Smooth muscle cell (in vitro differentiated cells): ENCODE data around the gene PHF11. TPM values are rescaled to one million over a fixed set of nuclear protein-coding genes. Genes with fewer than 3 reads are reported as not detected.

Experiments
- DNase-seq: peaks from one replicate; lab custom pipeline; 2025; ENCODE audit not compliant: unreplicated experiment; lab: John Stamatoyannopoulos, UW
- H2AFZ ChIP-seq: fragments of 200-600 bp; sonication (generic); 2 replicates; pipeline ENCODE4 v1.6.0; 2016; ENCODE audit warnings: antibody characterized with exemption, low read depth, mild to moderate bottlenecking
- H3F3A ChIP-seq: fragments of 200-600 bp; sonication (generic); 2 replicates; pipeline ENCODE4 v1.6.0; 2017; ENCODE audit warnings: antibody characterized with exemption, low read depth
- H3K27ac ChIP-seq: fragments of 200-600 bp; sonication (generic); 2 replicates; pipeline ENCODE4 v1.5.1; 2016; ENCODE audit warnings: low read depth, mild to moderate bottlenecking
- H3K27me3 ChIP-seq: fragments of 200-600 bp; sonication (generic); 2 replicates; pipeline ENCODE4 v1.6.1; 2016; ENCODE audit warnings: low read depth, mild to moderate bottlenecking
- H3K36me3 ChIP-seq: fragments of 200-600 bp; sonication (generic); 2 replicates; pipeline ENCODE4 v1.5.1; 2016; ENCODE audit warnings: low read depth
- H3K4me1 ChIP-seq: fragments of 200-600 bp; sonication (generic); 2 replicates; pipeline ENCODE4 v1.5.1; 2016; ENCODE audit warnings: low read depth
- H3K4me2 ChIP-seq: fragments of 200-600 bp; sonication (generic); 2 replicates; pipeline ENCODE4 v1.6.0; 2016; ENCODE audit warnings: mild to moderate bottlenecking
- H3K4me3 ChIP-seq: fragments of 200-600 bp; sonication (generic); 2 replicates; pipeline ENCODE4 v1.5.1; 2016; ENCODE audit warnings: mild to moderate bottlenecking
- H3K79me2 ChIP-seq: fragments of 200-600 bp; sonication (generic); 2 replicates; pipeline ENCODE4 v1.6.0; 2016; ENCODE audit warnings: low read depth, mild to moderate bottlenecking
- H3K9ac ChIP-seq: fragments of 200-600 bp; sonication (generic); 2 replicates; pipeline ENCODE4 v1.6.0; 2016; ENCODE audit warnings: low read depth
- H3K9me3 ChIP-seq: fragments of 200-600 bp; sonication (generic); replicated peaks from 2 replicates; pipeline ENCODE4 v1.5.1; 2016; ENCODE audit warnings: low read depth
- H4K20me1 ChIP-seq: fragments of 200-600 bp; sonication (generic); 2 replicates; pipeline ENCODE4 v1.6.0; 2016; ENCODE audit warnings: low read depth
- CTCF ChIP-seq: fragments of 200-600 bp; sonication (generic); IDR thresholded peaks from 2 replicates; pipeline ENCODE4 v1.5.1; 2017; ENCODE audit warnings: borderline replicate concordance, mild to moderate bottlenecking, antibody characterized with exemption; ENCODE audit not compliant: insufficient read depth, poor library complexity, severe bottlenecking
- WGBS: methylation state at CpG from one replicate; pipeline ENCODE4 v1.1.7; 2016; ENCODE audit warnings: low lambda C conversion rate; 5-methylcytosine and 5-hydroxymethylcytosine counted together
- polyA plus RNA-seq: library from polyadenylated mRNA; unstranded; fragments of >200 nt; fragmentation: Nextera tagmentation; extraction: Ambion mirVana; gene quantifications from 2 replicates; pipeline ENCODE4 v1.2.1, GENCODE V29; 2016
- total RNA-seq: library from RNA; depleted of rRNA; stranded (reverse); fragments of >200 nt; gene quantifications from 2 replicates; pipeline ENCODE4 v1.2.3, GENCODE V29; 2014

Gene PHF11
- total and polyA plus RNA-seq, 2 experiments from 2014 or later = 22.9 to 30.3 TPM

GRCh38 chr13:49450105-49450819, 45.5 kb upstream of the PHF11 start:
- no peak for TF ChIP-seq CTCF
- Histone ChIP-seq H3K27ac (no peak overlapping the region), H3K9ac (no peak overlapping the region), H3K4me1 (peaks cover under 1% of the 10 kb centered on the region), H3K9me3 (no peaks in the 10 kb centered on the region), H2AFZ (no peak overlapping the region), H3K79me2 (peaks cover 27% of the 10 kb centered on the region), H4K20me1 (no peaks in the 10 kb centered on the region), H3K4me2 (no peak overlapping the region), H3F3A (no peaks in the 10 kb centered on the region), H3K36me3 (no peaks in the 10 kb centered on the region), H3K27me3 (no peaks in the 10 kb centered on the region), H3K4me3 (no peak overlapping the region)
- DNase-seq = no peak
- 90% methylated on average over 3 of the region's 3 CpGs for WGBS

GRCh38 chr13:49452725-49453457, 42.9 kb upstream of the PHF11 start:
- no peaks in the 10 kb centered on the region for H3K4me1 ChIP-seq
- H3K27me3 ChIP-seq = no peaks in the 10 kb centered on the region
- H3K36me3 ChIP-seq = no peaks in the 10 kb centered on the region
- WGBS = 95% methylated on average over 8 of the region's 8 CpGs
- H4K20me1 ChIP-seq = no peaks in the 10 kb centered on the region
- no peak overlapping the region for H3K4me3 ChIP-seq
- no peak overlapping the region for H3K27ac ChIP-seq
- H2AFZ ChIP-seq = no peak overlapping the region
- H3K4me2 ChIP-seq = no peak overlapping the region
- no peak for TF ChIP-seq CTCF
- no peaks in the 10 kb centered on the region for H3F3A ChIP-seq
- DNase-seq = no peak
- no peak overlapping the region for H3K9ac ChIP-seq
- H3K79me2 ChIP-seq = peaks cover 6% of the 10 kb centered on the region
- no peaks in the 10 kb centered on the region for H3K9me3 ChIP-seq

GRCh38 chr13:49453465-49453864, 42.3 kb upstream of the PHF11 start:
- Histone ChIP-seq H3K9ac (no peak overlapping the region), H3K9me3 (no peaks in the 10 kb centered on the region), H3K4me1 (no peaks in the 10 kb centered on the region), H3K4me3 (no peak overlapping the region), H3K4me2 (no peak overlapping the region), H3K27ac (no peak overlapping the region), H4K20me1 (no peaks in the 10 kb centered on the region), H2AFZ (no peak overlapping the region), H3F3A (no peaks in the 10 kb centered on the region), H3K79me2 (peaks cover 3% of the 10 kb centered on the region), H3K27me3 (no peaks in the 10 kb centered on the region), H3K36me3 (no peaks in the 10 kb centered on the region)
- no peak for TF ChIP-seq CTCF
- DNase-seq = no peak
- 98% methylated on average over 7 of the region's 7 CpGs for WGBS
